HG02884 (cell line): Measurements from ENCODE around the gene IFITM2.
"Not testable (repeated sequence)": the region's sequence is repeated elsewhere in the genome, so short reads cannot be mapped to it uniquely, and the experiment has no call there.

Source experiments
- ATAC-seq: cut with Tn5 transposase; IDR thresholded peaks from one replicate; pipeline ENCODE4 v1.9.1; 2021; ENCODE audit warnings: mild to moderate bottlenecking, moderate library complexity; ENCODE audit not compliant: unreplicated experiment

Gene IFITM2

GRCh38 chr11:337711-338110, 30.1 kb downstream of the IFITM2 start:
- ATAC-seq: no peak

GRCh38 chr11:339963-340362, 32.3 kb downstream of the IFITM2 start:
- no peak for ATAC-seq

- ATAC-seq: no peak
Observed at GRCh38 chr11:340539-341512, 33.2 kb downstream of the IFITM2 start.

- no peak for ATAC-seq
Observed at GRCh38 chr11:342328-342727, 34.7 kb downstream of the IFITM2 start.

- ATAC-seq: no peak
Observed at GRCh38 chr11:344836-345578, 37.4 kb downstream of the IFITM2 start.

- ATAC-seq: no peak
Observed at GRCh38 chr11:346529-346928, 38.9 kb downstream of the IFITM2 start.

- not testable (repeated sequence) for ATAC-seq
Observed at GRCh38 chr11:349270-349954, 41.8 kb downstream of the IFITM2 start.

DNA sequence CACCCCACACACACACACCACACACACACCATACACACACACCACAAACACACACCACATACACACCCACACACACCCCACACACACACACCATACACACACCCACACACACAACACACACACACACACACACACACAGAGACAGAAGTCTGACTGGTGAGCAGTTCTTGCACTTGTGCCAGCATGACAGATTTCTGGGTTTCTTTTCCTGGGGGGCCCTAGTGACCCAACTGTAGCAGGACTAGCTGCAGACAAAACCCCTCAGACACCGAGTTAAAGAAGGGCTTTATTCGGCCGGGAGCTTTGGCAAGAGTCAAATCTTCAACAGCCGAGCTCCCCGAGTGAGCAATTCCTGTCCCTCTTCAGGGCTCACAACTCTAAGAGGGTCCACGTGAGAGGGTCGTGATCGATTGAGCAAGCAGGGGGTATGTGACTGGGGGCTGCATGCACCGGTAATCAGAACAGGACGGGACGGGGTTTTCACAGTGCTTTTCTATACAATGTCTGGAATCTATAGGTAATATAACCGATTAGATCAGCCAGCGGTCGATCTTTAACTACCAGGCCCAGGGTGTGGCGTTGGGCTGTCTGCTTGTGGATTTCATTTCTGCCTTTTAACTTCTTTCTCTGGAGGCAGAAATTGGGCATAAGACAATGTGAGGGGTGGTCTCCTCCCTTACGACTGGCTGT, 42.6 kb downstream of the IFITM2 start:
- not testable (repeated sequence) for ATAC-seq

DNA sequence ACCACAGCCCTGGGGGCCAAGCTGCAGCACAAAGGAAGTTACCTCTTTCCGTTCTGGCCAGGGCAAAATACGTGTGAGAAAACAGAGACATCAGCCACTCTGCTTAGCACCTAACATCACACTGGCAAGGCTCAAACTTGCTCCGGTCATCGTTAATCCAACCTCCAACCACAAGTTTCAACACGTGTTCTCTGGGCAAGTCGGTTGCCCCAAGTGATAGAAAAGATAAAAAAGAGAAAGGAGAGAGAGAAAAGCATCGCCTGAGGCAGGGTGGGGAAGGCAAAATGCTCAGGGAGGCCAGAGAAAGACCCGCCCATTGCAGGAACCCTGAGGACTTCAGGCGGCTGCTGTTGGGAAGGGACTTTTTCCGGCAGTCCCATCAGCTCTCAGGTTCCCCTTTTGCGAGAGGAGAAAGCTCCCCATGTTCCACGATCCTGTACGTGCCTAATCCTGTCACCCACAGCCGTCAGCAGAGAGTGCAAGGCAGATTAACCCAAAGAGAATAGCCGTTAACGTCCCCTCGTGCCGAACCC, 43.2 kb downstream of the IFITM2 start:
- no peak for ATAC-seq

- ATAC-seq: no peak
Observed at GRCh38 chr11:351411-351810, 43.8 kb downstream of the IFITM2 start.

DNA sequence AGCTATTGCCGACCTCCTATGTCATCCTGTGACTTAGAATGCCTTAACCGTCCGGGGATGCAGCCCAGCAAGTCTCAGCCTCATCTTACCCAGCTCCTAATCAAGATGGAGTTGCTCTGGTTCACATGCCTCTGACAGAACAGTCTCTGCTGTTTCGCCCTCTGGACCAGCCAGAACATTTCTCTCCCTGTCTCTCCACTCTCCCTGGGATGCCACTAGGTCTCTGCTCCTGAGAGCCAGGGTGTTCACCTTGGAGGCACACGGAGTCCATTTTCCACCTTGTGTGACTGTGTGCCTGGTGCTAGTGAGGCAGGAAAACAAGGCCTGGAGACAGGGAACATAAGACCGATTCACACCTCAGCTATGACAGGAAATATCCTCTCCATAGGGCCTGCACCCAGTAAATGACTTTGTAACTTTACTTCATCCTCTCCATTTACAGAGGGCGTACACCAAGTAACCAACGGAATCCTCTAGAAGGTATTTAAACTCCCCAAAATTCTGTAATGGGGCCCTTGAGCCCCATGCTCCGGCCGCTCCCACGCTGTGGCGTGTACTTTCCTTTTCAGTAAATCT, 44.9 kb downstream of the IFITM2 start:
- no peak for ATAC-seq

DNA sequence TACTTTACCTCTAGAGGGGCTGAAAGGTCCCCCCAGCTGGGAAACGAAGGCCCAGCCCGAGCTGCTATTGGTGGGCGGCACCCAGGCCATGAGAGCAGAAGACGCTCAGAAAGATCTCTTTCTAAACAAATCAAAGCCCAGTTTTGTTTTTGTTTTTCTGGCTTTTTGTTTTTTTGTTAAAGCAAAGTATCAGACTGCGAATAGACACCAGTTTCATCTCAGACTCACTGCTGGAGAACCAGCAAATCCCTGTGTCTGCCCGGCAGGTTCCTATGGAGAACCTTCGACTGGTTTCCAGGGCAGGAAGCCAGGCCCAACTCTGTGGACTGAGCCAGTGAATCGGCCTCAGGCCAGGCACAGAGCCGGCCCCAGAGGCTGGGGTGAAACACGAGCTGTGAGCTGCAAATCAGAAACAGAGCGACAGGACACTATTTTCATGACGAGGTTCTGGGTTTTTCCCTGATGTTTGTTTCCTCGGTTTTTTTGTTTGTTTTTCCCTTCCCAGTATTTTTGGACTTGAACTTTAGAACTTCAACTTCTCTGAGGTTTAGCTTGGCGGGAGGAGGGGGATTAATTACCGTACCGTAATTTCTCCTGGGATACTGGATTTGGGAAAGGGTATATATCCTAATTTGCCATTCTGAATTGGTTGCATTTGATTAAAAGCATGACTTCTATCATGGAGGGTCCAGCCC, 45.7 kb downstream of the IFITM2 start:
- no peak for ATAC-seq

GRCh38 chr11:355581-356458, 48.2 kb downstream of the IFITM2 start:
- ATAC-seq: no peak

- no peak for ATAC-seq
Observed at GRCh38 chr11:356610-357009, 49.0 kb downstream of the IFITM2 start.

DNA sequence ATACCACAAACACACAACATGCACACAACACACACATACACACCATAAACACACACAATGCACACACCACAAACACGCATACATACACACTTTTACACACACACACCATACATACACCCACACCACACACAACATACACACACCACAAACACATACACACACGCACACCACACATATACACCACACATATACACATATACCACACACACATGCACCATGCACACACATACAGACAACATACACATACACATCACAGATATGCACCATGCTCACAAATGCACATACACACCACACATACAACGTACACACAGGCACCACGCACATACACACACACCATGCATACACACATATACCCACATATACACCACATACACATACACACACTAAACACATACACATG, 50.0 kb downstream of the IFITM2 start:
- ATAC-seq: no peak

DNA sequence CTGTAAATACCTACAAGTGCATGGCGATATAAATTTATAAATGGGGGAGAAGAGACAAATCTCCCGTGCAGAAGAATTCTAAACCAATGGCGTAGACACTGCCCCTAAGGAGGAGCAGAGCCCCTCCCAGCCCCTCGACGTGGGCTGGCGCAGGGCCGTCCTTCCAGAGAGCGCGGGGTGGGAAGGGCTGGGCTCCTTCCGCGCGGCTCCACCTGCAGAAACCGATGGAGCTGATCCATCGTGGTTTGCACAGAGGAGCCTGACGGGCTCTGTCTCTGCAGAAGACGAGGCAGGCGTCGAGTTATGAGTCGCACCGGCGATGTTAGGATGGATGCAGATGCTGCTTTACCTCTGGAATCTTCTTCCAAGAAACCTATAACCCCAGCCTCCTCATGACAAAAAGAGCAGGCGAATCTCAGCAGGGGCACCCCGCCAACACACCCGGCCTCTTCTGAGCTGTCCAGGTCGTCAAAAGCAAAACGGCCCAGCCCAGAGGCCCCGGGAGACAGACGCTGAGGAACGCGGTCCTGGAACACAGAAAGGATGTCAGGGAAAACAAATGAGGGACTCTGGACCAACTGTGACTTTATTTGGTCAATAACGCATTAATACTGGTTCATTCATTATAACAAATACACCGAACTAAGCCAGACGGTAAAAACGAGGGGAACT, 50.6 kb downstream of the IFITM2 start:
- no peak for ATAC-seq
